ENCODE data around the gene HNRNPH2. TPM values are rescaled to one million over a fixed set of nuclear protein-coding genes. Genes with fewer than 3 reads are reported as not detected.

Gene HNRNPH2, protein sequence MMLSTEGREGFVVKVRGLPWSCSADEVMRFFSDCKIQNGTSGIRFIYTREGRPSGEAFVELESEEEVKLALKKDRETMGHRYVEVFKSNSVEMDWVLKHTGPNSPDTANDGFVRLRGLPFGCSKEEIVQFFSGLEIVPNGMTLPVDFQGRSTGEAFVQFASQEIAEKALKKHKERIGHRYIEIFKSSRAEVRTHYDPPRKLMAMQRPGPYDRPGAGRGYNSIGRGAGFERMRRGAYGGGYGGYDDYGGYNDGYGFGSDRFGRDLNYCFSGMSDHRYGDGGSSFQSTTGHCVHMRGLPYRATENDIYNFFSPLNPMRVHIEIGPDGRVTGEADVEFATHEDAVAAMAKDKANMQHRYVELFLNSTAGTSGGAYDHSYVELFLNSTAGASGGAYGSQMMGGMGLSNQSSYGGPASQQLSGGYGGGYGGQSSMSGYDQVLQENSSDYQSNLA
- total RNA-seq (2014; rRNA removed; shearing (Covaris generic)) (59.2 and 60.5 TPM in 2 replicates), polyA plus RNA-seq (2016; fragmentation: Nextera tagmentation; extraction: Ambion mirVana) (68.9 and 80.1 TPM in 2 replicates)
- long read RNA-seq, transcript HNRNPH2-201 (2 exons, 2,223 nt): major isoform, 45 of 48 reads
- long read RNA-seq, partial matches to known transcripts: 3 of 48 reads
- long read RNA-seq, other reads (novel, unspliced or antisense): 0 of 48 reads

DNA sequence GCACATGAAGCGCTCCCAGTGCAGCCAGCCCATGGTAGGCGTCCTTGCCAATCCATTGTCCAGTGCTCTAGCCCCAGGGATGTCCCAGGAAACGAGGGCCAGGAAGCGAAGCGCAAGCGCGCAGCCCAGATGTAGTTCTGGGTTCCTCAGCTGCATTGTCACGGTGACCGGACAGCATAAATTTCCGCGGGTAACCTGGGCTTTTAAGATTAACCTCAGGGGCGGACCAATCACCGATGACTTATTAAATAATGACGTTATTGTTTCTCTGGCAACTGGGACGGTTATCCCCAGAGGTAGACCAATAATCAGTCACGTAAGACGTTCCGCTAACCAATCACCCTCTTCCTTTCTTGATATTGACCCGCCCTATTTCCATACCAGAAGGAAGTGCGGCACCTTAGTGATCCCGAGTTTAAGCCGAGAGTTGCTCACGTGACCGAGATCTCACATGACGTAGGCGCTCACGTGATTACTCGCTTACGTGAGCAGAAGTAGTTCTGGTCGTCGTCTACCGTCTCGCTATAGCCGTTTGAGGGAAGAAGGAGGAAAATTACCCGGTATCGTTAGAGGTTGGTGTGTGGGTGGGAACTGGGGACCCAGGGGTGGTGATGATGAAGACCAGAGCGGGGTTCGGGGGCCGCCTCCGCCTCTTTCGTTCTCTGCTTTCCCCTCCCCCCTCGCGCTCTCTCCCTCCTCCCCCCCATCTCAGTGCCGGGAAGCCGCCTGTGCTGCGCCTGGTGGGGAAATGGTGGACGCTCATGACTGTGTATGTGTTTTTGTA is at the start of gene HNRNPH2, which contains the start of gene GLA:
TSS of gene HNRNPH2 (plus strand) at position 475 of the 784 bp plus-strand sequence. CDS start 3,767 bp downstream, outside the sequence.
TSS of gene GLA (minus strand) at position 178 of the 784 bp plus-strand sequence. CDS start at position 156, 22 bp downstream.
- H3K9me2 ChIP-seq (ENCODE audit: insufficient read depth): no peaks in the 10 kb centered on the region
- peak within 1 kb of the TSS; percentile 90 for H3K4me2 ChIP-seq
- peak within 1 kb of the TSS; percentile 85 for H3K4me3 ChIP-seq
- H3K9me3 Mint-ChIP-seq: no peaks in the 10 kb centered on the region
- H3K27ac ChIP-seq (ENCODE audit: low read depth): peak within 1 kb of the TSS; percentile 94
- no peaks in the 10 kb centered on the region for H3F3A ChIP-seq (replicated peaks; ENCODE audit: low read depth)
- H3K27ac Mint-ChIP-seq: peak within 1 kb of the TSS; percentile 99
- H3K36me3 ChIP-seq (ENCODE audit: insufficient read depth): no peaks in the 10 kb centered on the region
- peaks cover 10% of the 10 kb centered on the region for H3K27me3 Mint-ChIP-seq (ENCODE audit: insufficient read depth, low read depth, poor library complexity)
- H2AFZ ChIP-seq: no peak within 1 kb of the TSS
- peaks cover 73% of the 10 kb centered on the region for H3K79me2 ChIP-seq (replicated peaks; ENCODE audit: insufficient read depth)
- peaks cover 13% of the 10 kb centered on the region; the same call in 2 of the 3 replicates for H3K4me1 Mint-ChIP-seq
- H3K4me1 ChIP-seq (ENCODE audit: insufficient read depth): 0 out of 2 replicates have a peak, but pooled peaks cover 2% of the 10 kb centered on the region
- ATAC-seq: peak; percentile 92
- DNase-seq (ENCODE audit: low spot score): peak; percentile 94
- H3K4me3 Mint-ChIP-seq: peak within 1 kb of the TSS; percentile 93
- no peaks in the 10 kb centered on the region for H4K20me1 ChIP-seq (replicated peaks; ENCODE audit: insufficient read depth)
- peaks cover 22% of the 10 kb centered on the region for H3K36me3 Mint-ChIP-seq (ENCODE audit: low read depth)
- H3K27me3 ChIP-seq (ENCODE audit: insufficient read depth): no peaks in the 10 kb centered on the region
- TF ChIP-seq, protein P1, sequence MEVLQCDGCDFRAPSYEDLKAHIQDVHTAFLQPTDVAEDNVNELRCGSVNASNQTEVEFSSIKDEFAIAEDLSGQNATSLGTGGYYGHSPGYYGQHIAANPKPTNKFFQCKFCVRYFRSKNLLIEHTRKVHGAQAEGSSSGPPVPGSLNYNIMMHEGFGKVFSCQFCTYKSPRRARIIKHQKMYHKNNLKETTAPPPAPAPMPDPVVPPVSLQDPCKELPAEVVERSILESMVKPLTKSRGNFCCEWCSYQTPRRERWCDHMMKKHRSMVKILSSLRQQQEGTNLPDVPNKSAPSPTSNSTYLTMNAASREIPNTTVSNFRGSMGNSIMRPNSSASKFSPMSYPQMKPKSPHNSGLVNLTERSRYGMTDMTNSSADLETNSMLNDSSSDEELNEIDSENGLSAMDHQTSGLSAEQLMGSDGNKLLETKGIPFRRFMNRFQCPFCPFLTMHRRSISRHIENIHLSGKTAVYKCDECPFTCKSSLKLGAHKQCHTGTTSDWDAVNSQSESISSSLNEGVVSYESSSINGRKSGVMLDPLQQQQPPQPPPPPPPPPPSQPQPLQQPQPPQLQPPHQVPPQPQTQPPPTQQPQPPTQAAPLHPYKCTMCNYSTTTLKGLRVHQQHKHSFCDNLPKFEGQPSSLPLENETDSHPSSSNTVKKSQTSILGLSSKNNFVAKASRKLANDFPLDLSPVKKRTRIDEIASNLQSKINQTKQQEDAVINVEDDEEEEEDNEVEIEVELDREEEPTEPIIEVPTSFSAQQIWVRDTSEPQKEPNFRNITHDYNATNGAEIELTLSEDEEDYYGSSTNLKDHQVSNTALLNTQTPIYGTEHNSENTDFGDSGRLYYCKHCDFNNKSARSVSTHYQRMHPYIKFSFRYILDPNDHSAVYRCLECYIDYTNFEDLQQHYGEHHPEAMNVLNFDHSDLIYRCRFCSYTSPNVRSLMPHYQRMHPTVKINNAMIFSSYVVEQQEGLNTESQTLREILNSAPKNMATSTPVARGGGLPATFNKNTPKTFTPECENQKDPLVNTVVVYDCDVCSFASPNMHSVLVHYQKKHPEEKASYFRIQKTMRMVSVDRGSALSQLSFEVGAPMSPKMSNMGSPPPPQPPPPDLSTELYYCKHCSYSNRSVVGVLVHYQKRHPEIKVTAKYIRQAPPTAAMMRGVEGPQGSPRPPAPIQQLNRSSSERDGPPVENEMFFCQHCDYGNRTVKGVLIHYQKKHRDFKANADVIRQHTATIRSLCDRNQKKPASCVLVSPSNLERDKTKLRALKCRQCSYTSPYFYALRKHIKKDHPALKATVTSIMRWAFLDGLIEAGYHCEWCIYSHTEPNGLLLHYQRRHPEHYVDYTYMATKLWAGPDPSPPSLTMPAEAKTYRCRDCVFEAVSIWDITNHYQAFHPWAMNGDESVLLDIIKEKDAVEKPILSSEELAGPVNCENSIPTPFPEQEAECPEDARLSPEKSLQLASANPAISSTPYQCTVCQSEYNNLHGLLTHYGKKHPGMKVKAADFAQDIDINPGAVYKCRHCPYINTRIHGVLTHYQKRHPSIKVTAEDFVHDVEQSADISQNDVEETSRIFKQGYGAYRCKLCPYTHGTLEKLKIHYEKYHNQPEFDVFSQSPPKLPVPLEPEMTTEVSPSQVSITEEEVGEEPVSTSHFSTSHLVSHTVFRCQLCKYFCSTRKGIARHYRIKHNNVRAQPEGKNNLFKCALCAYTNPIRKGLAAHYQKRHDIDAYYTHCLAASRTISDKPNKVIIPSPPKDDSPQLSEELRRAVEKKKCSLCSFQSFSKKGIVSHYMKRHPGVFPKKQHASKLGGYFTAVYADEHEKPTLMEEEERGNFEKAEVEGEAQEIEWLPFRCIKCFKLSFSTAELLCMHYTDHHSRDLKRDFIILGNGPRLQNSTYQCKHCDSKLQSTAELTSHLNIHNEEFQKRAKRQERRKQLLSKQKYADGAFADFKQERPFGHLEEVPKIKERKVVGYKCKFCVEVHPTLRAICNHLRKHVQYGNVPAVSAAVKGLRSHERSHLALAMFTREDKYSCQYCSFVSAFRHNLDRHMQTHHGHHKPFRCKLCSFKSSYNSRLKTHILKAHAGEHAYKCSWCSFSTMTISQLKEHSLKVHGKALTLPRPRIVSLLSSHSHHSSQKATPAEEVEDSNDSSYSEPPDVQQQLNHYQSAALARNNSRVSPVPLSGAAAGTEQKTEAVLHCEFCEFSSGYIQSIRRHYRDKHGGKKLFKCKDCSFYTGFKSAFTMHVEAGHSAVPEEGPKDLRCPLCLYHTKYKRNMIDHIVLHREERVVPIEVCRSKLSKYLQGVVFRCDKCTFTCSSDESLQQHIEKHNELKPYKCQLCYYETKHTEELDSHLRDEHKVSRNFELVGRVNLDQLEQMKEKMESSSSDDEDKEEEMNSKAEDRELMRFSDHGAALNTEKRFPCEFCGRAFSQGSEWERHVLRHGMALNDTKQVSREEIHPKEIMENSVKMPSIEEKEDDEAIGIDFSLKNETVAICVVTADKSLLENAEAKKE (CRISPR knock-in tag; IDR thresholded peaks at IDR 0.05): no peak
- TF ChIP-seq, protein P2, sequence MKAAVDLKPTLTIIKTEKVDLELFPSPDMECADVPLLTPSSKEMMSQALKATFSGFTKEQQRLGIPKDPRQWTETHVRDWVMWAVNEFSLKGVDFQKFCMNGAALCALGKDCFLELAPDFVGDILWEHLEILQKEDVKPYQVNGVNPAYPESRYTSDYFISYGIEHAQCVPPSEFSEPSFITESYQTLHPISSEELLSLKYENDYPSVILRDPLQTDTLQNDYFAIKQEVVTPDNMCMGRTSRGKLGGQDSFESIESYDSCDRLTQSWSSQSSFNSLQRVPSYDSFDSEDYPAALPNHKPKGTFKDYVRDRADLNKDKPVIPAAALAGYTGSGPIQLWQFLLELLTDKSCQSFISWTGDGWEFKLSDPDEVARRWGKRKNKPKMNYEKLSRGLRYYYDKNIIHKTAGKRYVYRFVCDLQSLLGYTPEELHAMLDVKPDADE (IDR thresholded peaks at IDR 0.05): no peak
- TF ChIP-seq REST (IDR thresholded peaks at IDR 0.05; ENCODE audit: unreplicated experiment): no peak
- no peak for TF ChIP-seq NANOG (IDR thresholded peaks at IDR 0.05; ENCODE audit: borderline replicate concordance)
- no peak for TF ChIP-seq ZNF331 (CRISPR knock-in tag; IDR thresholded peaks at IDR 0.05; ENCODE audit: low read depth)
- TF ChIP-seq POLR2AphosphoS5 (IDR thresholded peaks at IDR 0.05; ENCODE audit: low read depth): peak; percentile 65
- no peak for TF ChIP-seq EZH2phosphoT487 (IDR thresholded peaks at IDR 0.05; ENCODE audit: unreplicated experiment)
- no peak for TF ChIP-seq ZNF114 (CRISPR knock-in tag; IDR thresholded peaks at IDR 0.05)
- no peak for TF ChIP-seq CTCF (conservative IDR thresholded peaks at IDR 0.05; ENCODE audit: low read depth in 2 of 2)
- TF ChIP-seq JUNB (IDR thresholded peaks at IDR 0.05; ENCODE audit: unreplicated experiment): no peak
- peak; percentile 91 for TF ChIP-seq CREB1 (CRISPR knock-in tag; IDR thresholded peaks at IDR 0.05; ENCODE audit: low read depth)
